ENCODE results near the gene ABCB9. TPM values are rescaled to one million over a fixed set of nuclear protein-coding genes. Genes with fewer than 3 reads are reported as not detected.

The ABCB9 gene
- total RNA-seq, 3 donors from 2014 or later, result 6.3 to 8.2 (median 6.4) TPM

GRCh38 chr12:122989225-122989839, 23.1 kb upstream of the ABCB9 start:
- Histone ChIP-seq H3K4me1 (ENCODE audit: low read depth) (no peaks in the 10 kb centered on the region), H3K4me3 (no peak overlapping the region), H3K36me3 (ENCODE audit: low read depth) (no peaks in the 10 kb centered on the region), H3K9me3 (no peaks in the 10 kb centered on the region)
- DNase-seq, result no peak
- no peak for ATAC-seq
- intact Hi-C loops (cut with DNase I, micrococcal nuclease), result loop anchor here in 1 of 2 donors (10.0 kb wide), 1 partner anchor 155 kb away; no protein-coding TSS in a partner anchor
- TF ChIP-seq, protein P1, sequence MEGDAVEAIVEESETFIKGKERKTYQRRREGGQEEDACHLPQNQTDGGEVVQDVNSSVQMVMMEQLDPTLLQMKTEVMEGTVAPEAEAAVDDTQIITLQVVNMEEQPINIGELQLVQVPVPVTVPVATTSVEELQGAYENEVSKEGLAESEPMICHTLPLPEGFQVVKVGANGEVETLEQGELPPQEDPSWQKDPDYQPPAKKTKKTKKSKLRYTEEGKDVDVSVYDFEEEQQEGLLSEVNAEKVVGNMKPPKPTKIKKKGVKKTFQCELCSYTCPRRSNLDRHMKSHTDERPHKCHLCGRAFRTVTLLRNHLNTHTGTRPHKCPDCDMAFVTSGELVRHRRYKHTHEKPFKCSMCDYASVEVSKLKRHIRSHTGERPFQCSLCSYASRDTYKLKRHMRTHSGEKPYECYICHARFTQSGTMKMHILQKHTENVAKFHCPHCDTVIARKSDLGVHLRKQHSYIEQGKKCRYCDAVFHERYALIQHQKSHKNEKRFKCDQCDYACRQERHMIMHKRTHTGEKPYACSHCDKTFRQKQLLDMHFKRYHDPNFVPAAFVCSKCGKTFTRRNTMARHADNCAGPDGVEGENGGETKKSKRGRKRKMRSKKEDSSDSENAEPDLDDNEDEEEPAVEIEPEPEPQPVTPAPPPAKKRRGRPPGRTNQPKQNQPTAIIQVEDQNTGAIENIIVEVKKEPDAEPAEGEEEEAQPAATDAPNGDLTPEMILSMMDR (IDR thresholded peaks at IDR 0.05), result no peak

DNA sequence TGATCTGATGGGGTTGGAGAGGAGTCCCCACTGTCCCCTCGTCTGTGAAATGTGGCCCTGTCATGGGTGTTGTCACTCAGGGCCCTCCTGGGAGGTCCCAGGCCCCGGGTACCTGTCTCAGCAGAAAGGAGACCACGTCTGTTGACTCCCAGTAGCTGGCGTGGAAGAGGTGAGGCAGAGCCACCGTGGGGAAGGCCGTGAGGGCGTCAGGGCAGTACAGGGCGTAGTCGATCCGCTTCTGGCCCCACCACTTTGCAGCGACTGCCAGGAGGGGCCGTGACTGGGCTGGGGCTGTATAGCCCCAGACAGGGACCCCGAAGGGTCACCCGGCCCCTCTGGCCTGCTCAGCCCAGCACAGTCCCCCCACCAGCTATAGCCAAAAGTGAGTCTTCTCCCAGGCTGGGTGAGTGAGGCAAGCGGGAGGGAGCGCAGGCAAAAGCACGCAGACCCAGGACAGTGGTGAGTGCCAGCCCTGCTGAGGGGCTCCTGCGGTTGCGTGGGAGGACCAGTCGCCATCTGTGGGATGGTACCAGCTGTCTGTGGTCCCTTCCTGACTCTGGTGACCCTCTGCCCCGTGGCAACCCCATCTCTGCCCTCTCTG, 22.4 kb upstream of the ABCB9 start:
- ATAC-seq, result no peak
- no peaks in the 10 kb centered on the region for H3K4me1 ChIP-seq (ENCODE audit: low read depth)
- H3K9me3 ChIP-seq, result no peaks in the 10 kb centered on the region
- no peak for DNase-seq
- no peaks in the 10 kb centered on the region for H3K36me3 ChIP-seq (ENCODE audit: low read depth)
- TF ChIP-seq, protein P1 (IDR thresholded peaks at IDR 0.05), result no peak
- no peak overlapping the region for H3K4me3 ChIP-seq
- intact Hi-C loops (cut with DNase I, micrococcal nuclease), result loop anchor here in 1 of 2 donors (10.0 kb wide), 1 partner anchor 156 kb away; no protein-coding TSS in a partner anchor

DNA sequence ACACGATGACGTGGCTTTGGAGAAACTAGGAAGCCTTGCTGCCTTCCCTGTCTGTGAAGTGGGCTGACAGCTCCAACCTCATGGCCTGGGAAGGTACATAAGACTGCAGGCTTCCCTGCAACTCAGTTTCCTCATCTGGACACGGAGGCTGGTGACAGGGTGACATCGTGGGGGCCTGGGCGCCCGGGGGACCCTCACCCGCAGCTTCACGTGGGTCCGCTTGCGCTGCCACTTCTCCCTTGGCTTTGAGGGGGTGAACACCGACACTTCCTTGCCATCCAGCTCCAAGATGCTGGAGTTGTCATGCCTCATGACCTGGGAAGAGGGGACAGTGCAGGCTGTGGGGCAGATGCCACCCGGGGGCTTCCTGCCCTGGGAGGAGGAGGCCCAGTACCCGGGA, 21.8 kb upstream of the ABCB9 start:
- Histone ChIP-seq H3K36me3 (ENCODE audit: low read depth) (no peaks in the 10 kb centered on the region), H3K4me3 (no peak overlapping the region), H3K9me3 (no peaks in the 10 kb centered on the region), H3K4me1 (ENCODE audit: low read depth) (no peaks in the 10 kb centered on the region)
- TF ChIP-seq, protein P1 (IDR thresholded peaks at IDR 0.05), result no peak
- intact Hi-C loops (cut with DNase I, micrococcal nuclease), result loop anchor here in 1 of 2 donors (10.0 kb wide), 1 partner anchor 157 kb away; no protein-coding TSS in a partner anchor
- DNase-seq (no peak), ATAC-seq (no peak)

GRCh38 chr12:122987086-122987951, 21.1 kb upstream of the ABCB9 start:
- Histone ChIP-seq H3K4me1 (ENCODE audit: low read depth) (no peaks in the 10 kb centered on the region), H3K36me3 (ENCODE audit: low read depth) (no peaks in the 10 kb centered on the region), H3K4me3 (no peak overlapping the region), H3K9me3 (no peaks in the 10 kb centered on the region)
- DNase-seq (no peak), ATAC-seq (no peak)
- intact Hi-C loops (cut with DNase I, micrococcal nuclease), result loop anchor here in 1 of 2 donors (10.0 kb wide), 1 partner anchor 157 kb away; no protein-coding TSS in a partner anchor
- TF ChIP-seq, protein P1 (IDR thresholded peaks at IDR 0.05), result no peak

DNA sequence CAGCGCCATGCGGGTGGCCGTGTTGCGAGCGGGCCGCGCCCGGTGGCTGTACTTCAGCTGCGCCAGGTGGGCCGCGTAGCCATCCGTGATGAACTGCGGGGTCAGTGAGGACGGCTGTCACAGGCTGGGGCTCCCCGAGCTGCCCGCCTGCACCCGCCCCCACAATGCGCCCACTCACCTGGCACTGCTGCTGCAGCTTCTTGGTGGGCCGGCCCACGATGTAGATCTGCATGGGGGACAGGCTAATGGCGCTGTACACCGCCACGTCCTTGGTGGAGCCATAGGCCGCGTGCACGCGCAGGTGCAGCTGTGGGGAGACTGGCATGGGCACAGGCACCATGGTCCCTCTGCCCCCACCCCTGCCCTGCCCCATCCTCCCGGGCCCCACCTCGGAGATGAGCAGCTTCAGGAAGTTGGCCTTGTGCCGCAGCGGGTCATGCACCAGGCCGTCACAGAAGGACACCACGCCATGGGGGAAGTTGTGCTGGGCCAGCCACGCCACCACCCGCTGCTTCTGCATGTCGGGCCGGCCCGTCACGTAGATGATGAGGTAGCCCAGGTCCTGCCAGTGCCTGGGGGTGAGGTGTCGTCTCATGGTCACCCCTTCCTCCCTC, 20.1 kb upstream of the ABCB9 start:
- H3K36me3 ChIP-seq (ENCODE audit: low read depth), result no peaks in the 10 kb centered on the region
- intact Hi-C loops (cut with DNase I, micrococcal nuclease), result loop anchor here in 1 of 2 donors (10.0 kb wide), 1 partner anchor 158 kb away; no protein-coding TSS in a partner anchor

More for the DNA sequence above, 20.1 kb upstream of the ABCB9 start:
- no peaks in the 10 kb centered on the region for H3K9me3 ChIP-seq
- TF ChIP-seq, protein P1 (IDR thresholded peaks at IDR 0.05), result no peak
- no peak overlapping the region for H3K4me3 ChIP-seq
- DNase-seq, result no peak
- peaks cover 9% of the 10 kb centered on the region for H3K4me1 ChIP-seq (ENCODE audit: low read depth)
- no peak for ATAC-seq
